Measurements from ENCODE around the gene POLR3GL.

POLR3GL gene

GRCh38 chr1:145949219-145949618, 15.3 kb upstream of the POLR3GL start:
- no peak for DNase-seq (ENCODE audit: low read depth)

GRCh38 chr1:145951526-145951925, 13.0 kb upstream of the POLR3GL start:
- DNase-seq (ENCODE audit: low read depth) = no peak

GRCh38 chr1:145952903-145953302, 11.6 kb upstream of the POLR3GL start:
- DNase-seq (ENCODE audit: low read depth) = no peak

- DNase-seq (ENCODE audit: low read depth) = no peak
These were observed 10.6 kb upstream of the POLR3GL start for GRCh38 chr1:145953861-145954260.

- DNase-seq (ENCODE audit: low read depth) = no peak
These were observed 9.1 kb upstream of the POLR3GL start for GRCh38 chr1:145955436-145955835.

GRCh38 chr1:145956361-145956760, 8.1 kb upstream of the POLR3GL start:
- DNase-seq (ENCODE audit: low read depth) = no peak

GRCh38 chr1:145956781-145957442, 7.6 kb upstream of the POLR3GL start:
- no peak for DNase-seq (ENCODE audit: low read depth)

- DNase-seq (ENCODE audit: low read depth) = peak; percentile 94
These were observed 6.8 kb upstream of the POLR3GL start, which contains the start of gene LIX1L for GRCh38 chr1:145957443-145958319. Gene LIX1L (minus strand): TSS chr1:145958017. CDS start chr1:145957927, 90 bp downstream.

- no peak for DNase-seq (ENCODE audit: low read depth)
These were observed 5.8 kb upstream of the POLR3GL start for GRCh38 chr1:145958734-145959133.

- no peak for DNase-seq (ENCODE audit: low read depth)
These were observed 5.2 kb upstream of the POLR3GL start for GRCh38 chr1:145959333-145959732.

GRCh38 chr1:145959957-145960467, 4.5 kb upstream of the POLR3GL start:
- no peak for DNase-seq (ENCODE audit: low read depth)

GRCh38 chr1:145960468-145961108, 3.9 kb upstream of the POLR3GL start:
- DNase-seq (ENCODE audit: low read depth) = no peak

GRCh38 chr1:145961109-145961424, 3.4 kb upstream of the POLR3GL start:
- no peak for DNase-seq (ENCODE audit: low read depth)

- DNase-seq (ENCODE audit: low read depth) = no peak
These were observed 2.9 kb upstream of the POLR3GL start for GRCh38 chr1:145961425-145962156.

- no peak for DNase-seq (ENCODE audit: low read depth)
These were observed 2.1 kb upstream of the POLR3GL start for GRCh38 chr1:145962157-145963102.

GRCh38 chr1:145963265-145964019, 1.0 kb upstream of the POLR3GL start:
- no peak for DNase-seq (ENCODE audit: low read depth)

GRCh38 chr1:145965119-145965744, 742 bp downstream of the POLR3GL start:
- no peak for DNase-seq (ENCODE audit: low read depth)

GRCh38 chr1:145967288-145967687, 2.8 kb downstream of the POLR3GL start:
- DNase-seq (ENCODE audit: low read depth) = no peak

- DNase-seq (ENCODE audit: low read depth) = no peak
These were observed 8.1 kb downstream of the POLR3GL start for GRCh38 chr1:145972580-145972979.

GRCh38 chr1:145974721-145975120, 10.2 kb downstream of the POLR3GL start:
- no peak for DNase-seq (ENCODE audit: low read depth)

Measured in GM04504 (cell line).